ENCODE data around the gene CCDC7. TPM values are rescaled to one million over a fixed set of nuclear protein-coding genes. Genes with fewer than 3 reads are reported as not detected.

Gene CCDC7
- total RNA-seq, 1 experiment from 2014 or later, result 6.9 TPM

GRCh38 chr10:32878646-32879045 is 432.7 kb downstream of the CCDC7 start:
- H3K9me2 ChIP-seq (ENCODE audit: insufficient read depth), result no peaks in the 10 kb centered on the region
- no peak overlapping the region for H3K27ac ChIP-seq
- H3F3A ChIP-seq (ENCODE audit: insufficient read depth, low read depth), result no peaks in the 10 kb centered on the region
- no peaks in the 10 kb centered on the region for H3K9me3 ChIP-seq (ENCODE audit: insufficient read depth, low read depth)
- DNase-seq, result no peak
- H2AFZ ChIP-seq, result no peak overlapping the region
- no peaks in the 10 kb centered on the region for H4K20me1 ChIP-seq (ENCODE audit: insufficient read depth)
- H3K4me1 ChIP-seq (replicated peaks; ENCODE audit: insufficient read depth), result no peaks in the 10 kb centered on the region
- POLR2A ChIA-PET (ENCODE audit: unreplicated experiment), result interaction anchor here (0.7 kb wide), 1 partner anchor 420 kb away, joined by 3 read pairs; no protein-coding TSS in a partner anchor
- H3K36me3 ChIP-seq (ENCODE audit: low read depth), result no peaks in the 10 kb centered on the region
- intact Hi-C loops (cut with micrococcal nuclease; ENCODE audit: unreplicated experiment), result no loop called here
- TF ChIP-seq EZH2 (IDR thresholded peaks at IDR 0.05; ENCODE audit: low read depth), result no peak
- TF ChIP-seq, protein P1, sequence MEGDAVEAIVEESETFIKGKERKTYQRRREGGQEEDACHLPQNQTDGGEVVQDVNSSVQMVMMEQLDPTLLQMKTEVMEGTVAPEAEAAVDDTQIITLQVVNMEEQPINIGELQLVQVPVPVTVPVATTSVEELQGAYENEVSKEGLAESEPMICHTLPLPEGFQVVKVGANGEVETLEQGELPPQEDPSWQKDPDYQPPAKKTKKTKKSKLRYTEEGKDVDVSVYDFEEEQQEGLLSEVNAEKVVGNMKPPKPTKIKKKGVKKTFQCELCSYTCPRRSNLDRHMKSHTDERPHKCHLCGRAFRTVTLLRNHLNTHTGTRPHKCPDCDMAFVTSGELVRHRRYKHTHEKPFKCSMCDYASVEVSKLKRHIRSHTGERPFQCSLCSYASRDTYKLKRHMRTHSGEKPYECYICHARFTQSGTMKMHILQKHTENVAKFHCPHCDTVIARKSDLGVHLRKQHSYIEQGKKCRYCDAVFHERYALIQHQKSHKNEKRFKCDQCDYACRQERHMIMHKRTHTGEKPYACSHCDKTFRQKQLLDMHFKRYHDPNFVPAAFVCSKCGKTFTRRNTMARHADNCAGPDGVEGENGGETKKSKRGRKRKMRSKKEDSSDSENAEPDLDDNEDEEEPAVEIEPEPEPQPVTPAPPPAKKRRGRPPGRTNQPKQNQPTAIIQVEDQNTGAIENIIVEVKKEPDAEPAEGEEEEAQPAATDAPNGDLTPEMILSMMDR (conservative IDR thresholded peaks at IDR 0.05), result no peak
- BruUV-seq (replicated peaks), result no TSS peak
- CTCF ChIA-PET, result no interaction called here
- no peak overlapping the region for H3K4me3 ChIP-seq
- H3K79me2 ChIP-seq (ENCODE audit: low read depth), result no peaks in the 10 kb centered on the region
- H3K4me2 ChIP-seq, result no peak overlapping the region
- no peaks in the 10 kb centered on the region for H3K27me3 ChIP-seq (ENCODE audit: insufficient read depth, low read depth)

DNA sequence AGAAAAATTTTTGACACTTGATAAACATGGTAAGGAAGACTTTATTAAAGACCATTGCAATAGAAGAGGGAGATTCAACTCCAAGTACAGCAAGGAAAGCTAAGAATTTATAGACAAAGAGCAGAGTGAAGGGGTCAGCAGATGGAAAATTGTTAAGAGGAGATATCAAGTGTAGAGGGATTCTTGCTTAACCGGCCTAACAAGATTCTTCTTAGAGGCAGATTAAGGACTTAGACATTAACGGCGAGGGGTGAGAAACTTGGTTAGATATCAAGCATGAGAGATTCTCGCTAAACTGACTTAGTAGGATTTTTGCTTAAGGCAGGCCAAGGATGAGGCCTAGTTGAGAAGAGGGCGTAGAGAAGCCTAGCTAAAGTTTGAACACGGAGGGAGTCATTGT is 436.1 kb downstream of the CCDC7 start:
- Histone ChIP-seq H3K27me3 (ENCODE audit: insufficient read depth, low read depth) (no peaks in the 10 kb centered on the region), H3K9me3 (ENCODE audit: insufficient read depth, low read depth) (no peaks in the 10 kb centered on the region), H3K4me2 (no peak overlapping the region), H2AFZ (no peak overlapping the region), H3K9me2 (ENCODE audit: insufficient read depth) (no peaks in the 10 kb centered on the region), H3K79me2 (ENCODE audit: low read depth) (no peaks in the 10 kb centered on the region), H3K4me1 (replicated peaks; ENCODE audit: insufficient read depth) (no peaks in the 10 kb centered on the region), H3K36me3 (ENCODE audit: low read depth) (no peaks in the 10 kb centered on the region), H3K27ac (no peak overlapping the region), H4K20me1 (ENCODE audit: insufficient read depth) (no peaks in the 10 kb centered on the region), H3F3A (ENCODE audit: insufficient read depth, low read depth) (no peaks in the 10 kb centered on the region), H3K4me3 (no peak overlapping the region)
- no peak for TF ChIP-seq EZH2 (IDR thresholded peaks at IDR 0.05; ENCODE audit: low read depth)
- TF ChIP-seq, protein P1 (conservative IDR thresholded peaks at IDR 0.05), result no peak
- CTCF ChIA-PET, result no interaction called here
- intact Hi-C loops (cut with micrococcal nuclease; ENCODE audit: unreplicated experiment), result no loop called here
- POLR2A ChIA-PET (ENCODE audit: unreplicated experiment), result no interaction called here
- BruUV-seq (replicated peaks), result no TSS peak
- no peak for DNase-seq

GRCh38 chr10:32887481-32887880 is 441.5 kb downstream of the CCDC7 start:
- H3K27me3 ChIP-seq (ENCODE audit: insufficient read depth, low read depth), result no peaks in the 10 kb centered on the region
- no peaks in the 10 kb centered on the region; the same call in 1 of the 2 replicates for H3F3A ChIP-seq (ENCODE audit: insufficient read depth, low read depth)
- no peaks in the 10 kb centered on the region for H3K79me2 ChIP-seq (ENCODE audit: low read depth)
- no peak overlapping the region for H3K4me2 ChIP-seq
- no peaks in the 10 kb centered on the region for H4K20me1 ChIP-seq (ENCODE audit: insufficient read depth)
- H3K9me3 ChIP-seq (ENCODE audit: insufficient read depth, low read depth), result no peaks in the 10 kb centered on the region
- H3K4me3 ChIP-seq, result no peak overlapping the region
- intact Hi-C loops (cut with micrococcal nuclease; ENCODE audit: unreplicated experiment), result no loop called here
- no peak for TF ChIP-seq EZH2 (IDR thresholded peaks at IDR 0.05; ENCODE audit: low read depth)
- TF ChIP-seq, protein P1 (conservative IDR thresholded peaks at IDR 0.05), result no peak
- DNase-seq, result no peak
- ChIA-PET CTCF (no interaction called here), POLR2A (ENCODE audit: unreplicated experiment) (no interaction called here)
- H3K27ac ChIP-seq, result no peak overlapping the region
- no peaks in the 10 kb centered on the region for H3K36me3 ChIP-seq (ENCODE audit: low read depth)
- H3K4me1 ChIP-seq (replicated peaks; ENCODE audit: insufficient read depth), result no peaks in the 10 kb centered on the region
- no peak overlapping the region for H2AFZ ChIP-seq
- no peaks in the 10 kb centered on the region for H3K9me2 ChIP-seq (ENCODE audit: insufficient read depth)
- no TSS peak for BruUV-seq (replicated peaks)
